Spleen (tissue), 11 donors: ENCODE measurements around the gene DYNC2I2. TPM values are rescaled to one million over a fixed set of nuclear protein-coding genes. Genes with fewer than 3 reads are reported as not detected.
A peak's percentile ranks its signal among the peaks of the same experiment; 100 is the strongest.

Source experiments
- DNase-seq: peaks from one replicate; pipeline ENCODE4 v3.0.0-alpha.2; 2020
- H3K27ac ChIP-seq, 8 donors: fragments of 200-600 bp; sonication (generic) in 7 of 8; 1 replicate in 4 of 8; 2 replicates in 4 of 8; pipeline versions ENCODE4 v1.5.0 to v1.8.0; 2016 to 2021; ENCODE audit warnings: inconsistent platforms in 4 of 8, mild to moderate bottlenecking in 4 of 8, moderate library complexity in 1 of 8
- H3K27me3 ChIP-seq, 7 donors: fragments of 200-600 bp; sonication (generic) in 6 of 7; replicated peaks in 1 of 7; 1 replicate in 4 of 7; 2 replicates in 3 of 7; pipeline versions ENCODE4 v1.5.0 to v1.8.0; 2016 to 2021; ENCODE audit warnings: inconsistent platforms in 3 of 7, mild to moderate bottlenecking in 1 of 7
- H3K36me3 ChIP-seq, 6 donors: fragments of 200-600 bp; sonication (generic) in 5 of 6; 1 replicate in 4 of 6; 2 replicates in 2 of 6; pipeline versions ENCODE4 v1.5.0 to v1.8.0; 2016 to 2021; ENCODE audit warnings: inconsistent platforms in 2 of 6
- H3K4me1 ChIP-seq, 6 donors: fragments of 200-600 bp; sonication (generic) in 5 of 6; 1 replicate in 3 of 6; 2 replicates in 3 of 6; pipeline versions ENCODE4 v1.5.0 to v1.8.0; 2016 to 2021; ENCODE audit warnings: inconsistent platforms in 3 of 6
- H3K4me3 ChIP-seq, 8 donors: fragments of 200-600 bp; sonication (generic) in 7 of 8; 1 replicate in 4 of 8; 2 replicates in 4 of 8; pipeline versions ENCODE4 v1.5.0 to v1.8.0; 2016 to 2021; ENCODE audit warnings: inconsistent platforms in 4 of 8, mild to moderate bottlenecking in 4 of 8, moderate library complexity in 2 of 8
- H3K9me3 ChIP-seq, 8 donors: fragments of 200-600 bp; sonication (generic) in 7 of 8; 1 replicate in 4 of 8; 2 replicates in 4 of 8; pipeline versions ENCODE4 v1.5.0 to v1.8.0; 2016 to 2021; ENCODE audit warnings: inconsistent platforms in 4 of 8
- POLR2A ChIP-seq, 3 donors: fragments of 450-650 bp; IDR thresholded peaks; one replicate each; pipeline ENCODE4 v1.5.1; 2017; ENCODE audit warnings: antibody characterized with exemption in 3 of 3, mild to moderate bottlenecking in 1 of 3
- POLR2AphosphoS5 ChIP-seq, 3 donors: sonication (generic); formaldehyde crosslinking; IDR thresholded peaks; one replicate each; pipeline ENCODE4 v1.5.1; 2017; ENCODE audit warnings: antibody characterized with exemption in 3 of 3
- WGBS, 5 donors: extraction: QIAGEN DNeasy Blood & Tissue Kit in 3 of 5; methylation state at CpG; one replicate each; pipeline versions ENCODE4 v1.1.5 to v1.1.7; 2013 to 2018; 5-methylcytosine and 5-hydroxymethylcytosine counted together
- intact Hi-C: fragments of 100-400 bp; cut with DNase I; formaldehyde crosslinking; loops from one replicate; pipeline ENCODE4 v1.15.0; 2023; ENCODE audit warnings: low total_unique reads
- polyA plus RNA-seq, 3 donors: library from polyadenylated mRNA; stranded (reverse); fragments of 200-250 nt; gene quantifications; one replicate each; pipeline ENCODE4 v1.2.1, GENCODE V29; 2013
- total RNA-seq, 7 donors: library from RNA; depleted of rRNA in 3 of 7; stranded (reverse); fragments of >200 nt in 3 of 7; fragmentation: NEBNext Ultra II Directional in 4 of 7; extraction: Animal tissue kit (Norgen Biotek cat#: 25700) in 4 of 7; gene quantifications; one replicate each; pipeline versions ENCODE4 v1.1.0 to v1.2.1, GENCODE V29; 2016 to 2021
- TF ChIP-seq, protein P1 (sequence below), 11 experiments: fragments of 200-600 bp in 7 of 11; fragments of 450-650 bp in 4 of 11; sonication (generic) in 4 of 11; IDR thresholded peaks in 8 of 11; conservative IDR thresholded peaks in 3 of 11; 1 replicate in 7 of 11; 2 replicates in 4 of 11; pipeline versions ENCODE4 v1.4.0 to v1.8.0; 2016 to 2021; ENCODE audit warnings: antibody characterized with exemption in 11 of 11, inconsistent platforms in 4 of 11, mild to moderate bottlenecking in 1 of 11
- donor health status: healthy with polysubstance abuse.
- donor health status: DM: no; HTN: no; CAD: no; lungs with moderate emphysema.
- donor health status: DM: no; HTN: no; CAD: no.
- donor health status: Bipolar disorder and iron deficiency.
- donor health status: healthy.
- donor health status: DM: no; HTN: no; CAD: no.
- donor health status: DM: yes; HTN: yes; CAD: no.

Gene DYNC2I2
- total and polyA plus RNA-seq, 10 donors = 19.0 to 61.6 (median 29.2) TPM

DNA sequence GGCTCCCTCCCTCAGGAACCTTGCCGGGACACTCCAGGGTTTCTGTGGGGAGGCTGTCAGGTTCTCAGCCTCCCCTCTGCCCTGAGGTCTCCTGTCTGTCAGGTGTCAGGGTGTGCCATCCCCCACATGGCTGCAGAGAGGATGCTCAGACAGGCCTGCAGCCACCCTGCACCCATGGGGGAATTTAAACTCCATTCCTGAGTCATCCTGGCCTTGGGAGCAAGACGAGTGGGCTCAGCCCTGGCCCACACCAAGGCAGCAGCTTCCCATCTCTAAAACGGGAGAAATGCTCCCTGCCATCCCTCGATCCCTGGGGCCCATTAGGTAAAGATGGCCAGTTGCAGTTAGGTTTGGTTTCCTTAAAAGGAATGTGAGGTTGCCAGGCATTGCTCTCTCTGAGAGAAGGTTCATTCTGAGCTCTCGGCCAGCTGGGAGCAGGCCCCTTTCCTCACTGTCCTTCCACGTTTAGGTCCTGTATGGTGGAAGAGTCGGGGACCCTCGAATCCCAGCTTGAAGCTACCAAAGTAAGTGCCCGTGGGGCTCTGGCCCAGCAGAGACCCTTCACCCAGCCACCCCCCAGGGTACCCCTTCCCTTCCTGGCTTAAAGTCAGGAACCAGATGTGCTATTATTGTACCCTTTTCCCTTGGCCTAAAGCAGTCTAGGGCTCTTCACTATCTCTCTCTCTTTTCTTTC, 26.6 kb downstream of the DYNC2I2 start:
- no peaks in the 10 kb centered on the region for H3K27me3 ChIP-seq
- TF ChIP-seq, protein P1, sequence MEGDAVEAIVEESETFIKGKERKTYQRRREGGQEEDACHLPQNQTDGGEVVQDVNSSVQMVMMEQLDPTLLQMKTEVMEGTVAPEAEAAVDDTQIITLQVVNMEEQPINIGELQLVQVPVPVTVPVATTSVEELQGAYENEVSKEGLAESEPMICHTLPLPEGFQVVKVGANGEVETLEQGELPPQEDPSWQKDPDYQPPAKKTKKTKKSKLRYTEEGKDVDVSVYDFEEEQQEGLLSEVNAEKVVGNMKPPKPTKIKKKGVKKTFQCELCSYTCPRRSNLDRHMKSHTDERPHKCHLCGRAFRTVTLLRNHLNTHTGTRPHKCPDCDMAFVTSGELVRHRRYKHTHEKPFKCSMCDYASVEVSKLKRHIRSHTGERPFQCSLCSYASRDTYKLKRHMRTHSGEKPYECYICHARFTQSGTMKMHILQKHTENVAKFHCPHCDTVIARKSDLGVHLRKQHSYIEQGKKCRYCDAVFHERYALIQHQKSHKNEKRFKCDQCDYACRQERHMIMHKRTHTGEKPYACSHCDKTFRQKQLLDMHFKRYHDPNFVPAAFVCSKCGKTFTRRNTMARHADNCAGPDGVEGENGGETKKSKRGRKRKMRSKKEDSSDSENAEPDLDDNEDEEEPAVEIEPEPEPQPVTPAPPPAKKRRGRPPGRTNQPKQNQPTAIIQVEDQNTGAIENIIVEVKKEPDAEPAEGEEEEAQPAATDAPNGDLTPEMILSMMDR (IDR thresholded peaks at IDR 0.05 in 8 of 11, conservative IDR thresholded peaks at IDR 0.05 in 3 of 11) = no peak
- TF ChIP-seq POLR2A (IDR thresholded peaks at IDR 0.05) = no peak
- no peak for TF ChIP-seq POLR2AphosphoS5 (IDR thresholded peaks at IDR 0.05)
- no peak overlapping the region for H3K27ac ChIP-seq
- H3K4me3 ChIP-seq = no peak overlapping the region
- DNase-seq = peak; percentile 61
- no peaks in the 10 kb centered on the region for H3K9me3 ChIP-seq
- H3K36me3 ChIP-seq = peaks cover 15 to 100% (median 96%) of the 10 kb centered on the region in 6 donors
- 72 to 85% (median 80%) methylated on average over 8 to 9 of the region's 9 CpGs for WGBS, 5 donors
- peaks cover 0 to 47% (median 28%) of the 10 kb centered on the region in 6 donors for H3K4me1 ChIP-seq
- intact Hi-C loops = no loop called here

DNA sequence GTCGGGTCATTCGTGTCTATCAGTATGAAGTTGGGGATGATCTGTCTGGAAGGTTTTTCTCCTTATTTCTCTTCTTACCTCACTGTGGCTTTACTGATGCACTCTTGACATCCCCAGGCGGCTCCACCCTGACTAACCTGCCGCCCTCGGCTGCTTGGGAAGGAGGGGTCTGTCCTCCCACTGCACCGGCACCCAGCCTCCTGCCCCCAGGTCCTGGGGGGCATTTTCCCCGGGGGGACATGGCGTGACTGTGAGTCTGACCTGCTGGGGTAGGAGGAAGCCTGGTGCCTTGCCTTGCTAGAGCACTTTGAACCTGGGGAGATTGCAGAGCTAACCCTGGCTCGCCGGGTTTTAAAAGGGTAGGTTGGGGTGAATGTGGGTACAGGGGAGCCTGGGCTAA, 27.5 kb downstream of the DYNC2I2 start:
- WGBS, 5 donors = 91 to 97% (median 95%) methylated on average over 10 of the region's 10 CpGs
- intact Hi-C loops = no loop called here
- Histone ChIP-seq H3K9me3 (no peaks in the 10 kb centered on the region), H3K27ac (peak overlapping the region in 1 of 8 donors; percentile 3), H3K27me3 (no peaks in the 10 kb centered on the region), H3K4me3 (no peak overlapping the region), H3K4me1 (peaks cover 0 to 47% (median 26%) of the 10 kb centered on the region in 6 donors), H3K36me3 (peaks cover 15 to 100% (median 100%) of the 10 kb centered on the region in 6 donors)
- TF ChIP-seq POLR2AphosphoS5 (IDR thresholded peaks at IDR 0.05) (no peak), POLR2A (IDR thresholded peaks at IDR 0.05) (no peak)
- TF ChIP-seq, protein P1 (IDR thresholded peaks at IDR 0.05 in 8 of 11, conservative IDR thresholded peaks at IDR 0.05 in 3 of 11) = no peak
- DNase-seq = peak; percentile 33

DNA sequence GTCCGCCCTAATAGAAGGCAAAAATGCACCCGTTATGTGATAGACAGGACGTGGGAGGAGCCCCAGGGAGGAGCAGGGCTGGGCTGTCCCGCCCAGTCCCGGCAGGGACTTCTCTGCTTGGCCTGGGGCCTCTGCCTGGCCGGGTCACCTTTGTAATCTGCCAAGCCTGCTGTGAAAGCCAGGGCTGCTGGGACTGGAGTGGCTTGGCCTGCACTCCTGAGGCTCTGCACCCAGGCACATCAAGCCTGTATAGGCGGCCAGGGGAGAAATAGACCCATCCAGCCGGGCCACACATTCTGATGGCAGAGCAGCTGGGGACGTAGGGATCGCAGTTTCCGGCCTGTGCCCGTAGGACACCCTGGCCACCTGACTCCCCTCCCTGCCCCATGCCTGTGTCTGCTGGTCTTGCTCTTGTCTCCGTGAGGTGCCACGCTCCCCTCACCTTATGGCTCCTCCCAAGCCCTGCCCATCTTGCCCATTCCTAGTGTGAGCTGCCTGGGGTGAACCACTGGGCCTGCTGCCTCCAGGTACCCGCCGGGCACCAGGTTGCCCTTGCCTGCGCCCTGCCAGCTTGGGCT, 28.1 kb downstream of the DYNC2I2 start:
- peak in 2 of 3 donors; percentile 25 to 47 for TF ChIP-seq POLR2AphosphoS5 (IDR thresholded peaks at IDR 0.05)
- TF ChIP-seq POLR2A (IDR thresholded peaks at IDR 0.05) = no peak
- H3K27me3 ChIP-seq = no peaks in the 10 kb centered on the region
- DNase-seq = peak; percentile 68
- H3K4me1 ChIP-seq = peaks cover 0 to 47% (median 25%) of the 10 kb centered on the region in 6 donors
- H3K27ac ChIP-seq = peak overlapping the region in 5 of 8 donors; percentile 3 to 48 (median 6)
- intact Hi-C loops = no loop called here
- H3K4me3 ChIP-seq = no peak overlapping the region
- WGBS, 5 donors = 78 to 87% (median 86%) methylated on average over 11 to 17 of the region's 17 CpGs
- peaks cover 15 to 100% (median 99%) of the 10 kb centered on the region in 6 donors for H3K36me3 ChIP-seq
- H3K9me3 ChIP-seq = no peaks in the 10 kb centered on the region

DNA sequence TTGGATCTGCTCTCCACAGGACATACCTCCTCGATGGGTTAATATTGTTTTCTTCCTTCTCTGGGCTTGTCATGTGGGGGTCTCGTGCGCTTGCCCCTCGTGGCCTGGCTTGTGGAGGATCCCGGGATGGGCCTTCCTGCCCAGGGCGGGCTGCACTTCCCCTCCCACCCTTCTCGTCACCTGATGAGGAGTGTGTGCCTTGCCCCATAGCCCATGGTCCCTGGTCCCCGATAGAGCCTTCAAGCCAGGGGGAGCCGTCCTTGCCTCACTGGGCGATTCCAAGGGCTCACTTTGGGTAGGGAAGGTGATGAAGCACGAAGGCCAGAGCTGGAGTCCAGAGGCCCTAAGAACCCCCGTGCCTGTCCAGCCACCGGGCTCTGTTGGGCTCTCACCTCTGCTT, 28.7 kb downstream of the DYNC2I2 start:
- H3K4me3 ChIP-seq = no peak overlapping the region
- intact Hi-C loops = no loop called here
- peak overlapping the region in 3 of 8 donors; percentile 6 to 48 (median 37) for H3K27ac ChIP-seq
- peaks cover 0 to 47% (median 25%) of the 10 kb centered on the region in 6 donors for H3K4me1 ChIP-seq
- no peaks in the 10 kb centered on the region for H3K9me3 ChIP-seq
- peak; percentile 56 for DNase-seq
- TF ChIP-seq POLR2A (IDR thresholded peaks at IDR 0.05) = no peak
- TF ChIP-seq, protein P1 (IDR thresholded peaks at IDR 0.05 in 8 of 11, conservative IDR thresholded peaks at IDR 0.05 in 3 of 11) = no peak
- TF ChIP-seq POLR2AphosphoS5 (IDR thresholded peaks at IDR 0.05) = no peak
- peaks cover 12 to 100% (median 99%) of the 10 kb centered on the region in 6 donors for H3K36me3 ChIP-seq
- 77 to 84% (median 83%) methylated on average over 9 to 13 of the region's 13 CpGs for WGBS, 5 donors
- H3K27me3 ChIP-seq = no peaks in the 10 kb centered on the region
